Fibroblast of mammary gland (primary cell): ENCODE results near the gene MR1.

Source experiments
- DNase-seq: peaks from one replicate; pipeline ENCODE4 v3.0.0-alpha.2; 2010; ENCODE audit warnings: low read depth
- H3K4me3 ChIP-seq: 2 replicates; pipeline ENCODE4 v1.5.1; 2011; ENCODE audit warnings: low read depth, mild to moderate bottlenecking, low read length, moderate library complexity; ENCODE audit not compliant: control insufficient read depth
- CTCF ChIP-seq: conservative IDR thresholded peaks from 2 replicates; pipeline ENCODE4 v1.5.1; 2011; ENCODE audit warnings: low read depth, low read length, inconsistent platforms; ENCODE audit not compliant: control insufficient read depth, insufficient read depth

MR1 gene

GRCh38 chr1:181016563-181016962 is 17.2 kb upstream of the MR1 start:
- no peak for TF ChIP-seq CTCF
- DNase-seq = no peak

GRCh38 chr1:181018901-181019681 is 14.7 kb upstream of the MR1 start:
- H3K4me3 ChIP-seq = no peak overlapping the region
- TF ChIP-seq CTCF = no peak
- DNase-seq = no peak

More at GRCh38 chr1:181016563-181016962, 17.2 kb upstream of the MR1 start:
- H3K4me3 ChIP-seq = no peak overlapping the region

- H3K4me3 ChIP-seq = peak overlapping the region; percentile 88
- no peak for TF ChIP-seq CTCF
- DNase-seq = no peak
These were observed 12.6 kb upstream of the MR1 start for GRCh38 chr1:181021159-181021558.

- TF ChIP-seq CTCF = no peak
- DNase-seq = peak; percentile 66
- peak overlapping the region; percentile 88 for H3K4me3 ChIP-seq
These were observed 11.9 kb upstream of the MR1 start for GRCh38 chr1:181021811-181022434.

GRCh38 chr1:181023265-181024057 is 10.3 kb upstream of the MR1 start:
- no peak for DNase-seq
- no peak for TF ChIP-seq CTCF
- peak overlapping the region; percentile 39 for H3K4me3 ChIP-seq

GRCh38 chr1:181028196-181028595 is 5.6 kb upstream of the MR1 start:
- DNase-seq = peak; percentile 46
- no peak for TF ChIP-seq CTCF
- no peak overlapping the region for H3K4me3 ChIP-seq
